GM12873 (cell line): ENCODE measurements around the gene PTPN9.

Experiments used
- CTCF ChIP-seq: IDR thresholded peaks from 2 replicates; pipeline ENCODE4 v1.5.1; 2012; ENCODE audit warnings: low read depth, mild to moderate bottlenecking, moderate library complexity, low read length, control low read depth; ENCODE audit not compliant: insufficient read depth; ENCODE audit errors: missing control alignments

The PTPN9 gene

GRCh38 chr15:75545064-75545463 lies 34.1 kb downstream of the PTPN9 start:
- no peak for TF ChIP-seq CTCF

- no peak for TF ChIP-seq CTCF
Measured at GRCh38 chr15:75544359-75544758, 34.8 kb downstream of the PTPN9 start.

- no peak for TF ChIP-seq CTCF
Measured at GRCh38 chr15:75542386-75542797, 36.7 kb downstream of the PTPN9 start.

- TF ChIP-seq CTCF = no peak
Measured at GRCh38 chr15:75538376-75538775, 40.7 kb downstream of the PTPN9 start.

- no peak for TF ChIP-seq CTCF
Measured at GRCh38 chr15:75533945-75534344, 45.2 kb downstream of the PTPN9 start.

- peak; percentile 44 for TF ChIP-seq CTCF
Measured at GRCh38 chr15:75532413-75533250, 46.5 kb downstream of the PTPN9 start.

- TF ChIP-seq CTCF = no peak
Measured at GRCh38 chr15:75531041-75531450, 48.1 kb downstream of the PTPN9 start.

- TF ChIP-seq CTCF = no peak
Measured at GRCh38 chr15:75530169-75530568, 48.9 kb downstream of the PTPN9 start.
